Right lobe of liver (tissue), 6 donors: ENCODE results near the gene IDUA. TPM values are rescaled to one million over a fixed set of nuclear protein-coding genes. Genes with fewer than 3 reads are reported as not detected.

Experiments used
- ATAC-seq, 4 donors: fragments of 200-7000 bp; cut with Tn5 transposase; one replicate each; pipeline ENCODE4 v1.9.1; 2020; ENCODE audit warnings: mild to moderate bottlenecking in 4 of 4, moderate library complexity in 4 of 4
- DNase-seq, 3 donors: peaks; one replicate each; pipeline ENCODE4 v3.0.0-alpha.2; 2020
- H3K27ac ChIP-seq, 3 donors: fragments of 200-600 bp; one replicate each; pipeline ENCODE4 v1.8.0; 2022
- H3K27me3 ChIP-seq, 2 donors: fragments of 200-600 bp; one replicate each; pipeline ENCODE4 v1.8.0; 2022
- H3K36me3 ChIP-seq, 4 donors: fragments of 200-600 bp; sonication (generic) in 1 of 4; one replicate each; pipeline versions ENCODE4 v1.5.1 to v1.8.0; 2017 to 2022; ENCODE audit warnings: control low read depth in 1 of 4
- H3K4me1 ChIP-seq, 4 donors: fragments of 200-600 bp; sonication (generic) in 1 of 4; one replicate each; pipeline versions ENCODE4 v1.5.1 to v1.8.0; 2017 to 2022; ENCODE audit warnings: control low read depth in 1 of 4
- H3K4me3 ChIP-seq, 3 donors: fragments of 200-600 bp; one replicate each; pipeline ENCODE4 v1.8.0; 2022
- H3K9me3 ChIP-seq, 4 donors: fragments of 200-600 bp; sonication (generic) in 1 of 4; one replicate each; pipeline versions ENCODE4 v1.5.1 to v1.8.0; 2017 to 2022; ENCODE audit warnings: control low read depth in 1 of 4
- CTCF ChIP-seq, 4 donors: fragments of 200-600 bp in 3 of 4; fragments of 450-650 bp in 1 of 4; IDR thresholded peaks; one replicate each; pipeline versions ENCODE4 v1.5.1 to v1.8.0; 2016 to 2022; ENCODE audit warnings: antibody characterized with exemption in 4 of 4, mild to moderate bottlenecking in 2 of 4
- POLR2A ChIP-seq: fragments of 450-650 bp; IDR thresholded peaks from one replicate; pipeline ENCODE4 v1.6.1; 2017; ENCODE audit warnings: antibody characterized with exemption, mild to moderate bottlenecking
- WGBS: methylation state at CpG from one replicate; pipeline ENCODE4 v1.1.6; 2018; ENCODE audit warnings: low coverage, low lambda C conversion rate; ENCODE audit not compliant: insufficient coverage; ENCODE audit errors: missing lambda C conversion rate; 5-methylcytosine and 5-hydroxymethylcytosine counted together
- intact Hi-C, 2 donors: fragments of 100-400 bp; cut with DNase I; formaldehyde crosslinking; loops; one replicate each; pipeline versions ENCODE4 v1.11.2 to v1.14.1; 2022
- total RNA-seq, 6 experiments: library from RNA; depleted of rRNA in 2 of 6; stranded (reverse); fragments of >200 nt in 2 of 6; fragmentation: NEBNext Ultra II Directional in 3 of 6; extraction: Animal tissue kit (Norgen Biotek cat#: 25700) in 3 of 6; gene quantifications; one replicate each; pipeline versions ENCODE4 v1.1.0 to v1.2.4, GENCODE V29; 2016 to 2023
- donor health status: DM: no; HTN: yes; CAD: no.
- donor health status: DM: no; HTN: no; CAD: no.
- donor health status: DM: no; HTN: no; CAD: no.
- donor health status: DM: no; HTN: yes; CAD: no.
- donor health status: DM: no; HTN: yes; CAD: no.

IDUA gene
- total RNA-seq, 6 experiments from 2014 or later, result 4.7 to 15.1 (median 11.0) TPM

GRCh38 chr4:1047106-1047975 is 60.5 kb downstream of the IDUA start:
- Histone ChIP-seq H3K27ac (peak overlapping the region in 1 of 3 donors; percentile 52), H3K4me1 (peaks cover 0 to 12% (median 4%) of the 10 kb centered on the region in 4 donors), H3K27me3 (no peaks in the 10 kb centered on the region), H3K4me3 (peak overlapping the region in 1 of 3 donors; percentile 16), H3K9me3 (no peaks in the 10 kb centered on the region), H3K36me3 (no peaks in the 10 kb centered on the region)
- DNase-seq (peak; percentile 66 to 73 (median 71)), ATAC-seq (peak; percentile 64 to 79 (median 71))
- intact Hi-C loops, result no loop called here
- TF ChIP-seq CTCF (IDR thresholded peaks at IDR 0.05), result peak in 1 of 4 donors; percentile 10
- no peak for TF ChIP-seq POLR2A
- 55% methylated on average over 14 of the region's 41 CpGs for WGBS

GRCh38 chr4:1047976-1048772 is 61.3 kb downstream of the IDUA start:
- Histone ChIP-seq H3K4me3 (no peak overlapping the region), H3K9me3 (no peaks in the 10 kb centered on the region), H3K4me1 (peaks cover 0 to 12% (median 4%) of the 10 kb centered on the region in 4 donors), H3K27me3 (no peaks in the 10 kb centered on the region), H3K36me3 (no peaks in the 10 kb centered on the region), H3K27ac (peak overlapping the region in 1 of 3 donors; percentile 52)
- intact Hi-C loops, result no loop called here
- WGBS, result 76% methylated on average over 9 of the region's 34 CpGs
- TF ChIP-seq CTCF (IDR thresholded peaks at IDR 0.05) (no peak), POLR2A (no peak)
- no peak for ATAC-seq
- peak in 1 of 3 donors; percentile 51 for DNase-seq

GRCh38 chr4:1048773-1049590 is 62.1 kb downstream of the IDUA start:
- WGBS, result 74% methylated on average over 4 of the region's 16 CpGs
- H3K27me3 ChIP-seq, result no peaks in the 10 kb centered on the region
- peak in 1 of 3 donors; percentile 28 for DNase-seq

More at GRCh38 chr4:1048773-1049590, 62.1 kb downstream of the IDUA start:
- Histone ChIP-seq H3K27ac (no peak overlapping the region), H3K9me3 (no peaks in the 10 kb centered on the region), H3K4me3 (no peak overlapping the region), H3K36me3 (no peaks in the 10 kb centered on the region), H3K4me1 (peaks cover 0 to 12% (median 4%) of the 10 kb centered on the region in 4 donors)
- ATAC-seq, result no peak
- TF ChIP-seq POLR2A (no peak), CTCF (IDR thresholded peaks at IDR 0.05) (no peak)
- intact Hi-C loops, result no loop called here
